A549 (cell line): Measurements from ENCODE around the gene UBTD1.

Experiments used
- CEBPB ChIP-seq, 2 experiments: fragments of >200 bp in 1 of 2; sonication (Bioruptor Twin) in 1 of 2; formaldehyde crosslinking in 1 of 2; IDR thresholded peaks; 2 replicates each; pipeline ENCODE4 v1.6.1; 2012 to 2016
- CTCF ChIP-seq: fragments of >200 bp; sonication (Bioruptor Twin); formaldehyde crosslinking; IDR thresholded peaks from 3 replicates; pipeline ENCODE4 v1.5.1; 2016
- EP300 ChIP-seq, 2 experiments: fragments of >200 bp; sonication (Bioruptor Twin); formaldehyde crosslinking; IDR thresholded peaks; 2 replicates in 1 of 2; 3 replicates in 1 of 2; pipeline ENCODE4 v1.6.1; 2016 to 2017
- FOSL2 ChIP-seq, 2 experiments: fragments of 450-650 bp in 1 of 2; fragments of >200 bp in 1 of 2; sonication (Bioruptor Twin) in 1 of 2; formaldehyde crosslinking; IDR thresholded peaks; 2 replicates each; pipeline versions ENCODE4 v1.5.0 to v1.6.1; 2016 to 2020; ENCODE audit warnings: mild to moderate bottlenecking in 1 of 2, moderate library complexity in 1 of 2
- POLR2A ChIP-seq: IDR thresholded peaks from 2 replicates; pipeline ENCODE4 v1.6.1; 2012; ENCODE audit warnings: mild to moderate bottlenecking, low read length
- RAD21 ChIP-seq, 2 experiments: fragments of >200 bp in 1 of 2; sonication (Bioruptor Twin) in 1 of 2; formaldehyde crosslinking in 1 of 2; IDR thresholded peaks in 1 of 2; conservative IDR thresholded peaks in 1 of 2; 2 replicates in 1 of 2; 3 replicates in 1 of 2; pipeline ENCODE4 v1.6.1; 2012 to 2018; ENCODE audit warnings: inconsistent platforms in 1 of 2
- RCOR1 ChIP-seq: fragments of 150-350 bp; IDR thresholded peaks from 2 replicates; pipeline ENCODE4 v1.6.1; 2014; ENCODE audit warnings: antibody characterized with exemption, low read length, low read depth
- SMC3 ChIP-seq: fragments of >200 bp; sonication (Bioruptor Twin); formaldehyde crosslinking; IDR thresholded peaks from 3 replicates; pipeline ENCODE4 v1.6.1; 2018; ENCODE audit warnings: inconsistent platforms
- TP53 ChIP-seq: fragments of 250-450 bp; sonication (Bioruptor Pico); IDR thresholded peaks from 2 replicates; pipeline ENCODE4 v1.5.0; 2021; ENCODE audit warnings: mild to moderate bottlenecking, moderate library complexity

GRCh38 chr10:97450828-97451227, 47.9 kb upstream of the UBTD1 start:
- TF ChIP-seq POLR2A (no peak), RCOR1 (no peak), EP300 (IDR thresholded peaks at IDR 0.05) (no peak), FOSL2 (IDR thresholded peaks at IDR 0.05) (no peak), FOSL2 (CRISPR knock-in tag; IDR thresholded peaks at IDR 0.05) (no peak), CEBPB (IDR thresholded peaks at IDR 0.05) (no peak), SMC3 (no peak), CTCF (no peak), TP53 (CRISPR knock-in tag) (no peak), RAD21 (conservative IDR thresholded peaks at IDR 0.05 in 1 of 2, IDR thresholded peaks at IDR 0.05 in 1 of 2) (no peak)
